GM19452 (cell line): ENCODE data around the gene CAMSAP3.
"Not testable (repeated sequence)": the region's sequence is repeated elsewhere in the genome, so short reads cannot be mapped to it uniquely, and the experiment has no call there.

Experiments
- ATAC-seq: cut with Tn5 transposase; IDR thresholded peaks from one replicate; pipeline ENCODE4 v1.9.1; 2021; ENCODE audit not compliant: unreplicated experiment

Gene CAMSAP3

DNA sequence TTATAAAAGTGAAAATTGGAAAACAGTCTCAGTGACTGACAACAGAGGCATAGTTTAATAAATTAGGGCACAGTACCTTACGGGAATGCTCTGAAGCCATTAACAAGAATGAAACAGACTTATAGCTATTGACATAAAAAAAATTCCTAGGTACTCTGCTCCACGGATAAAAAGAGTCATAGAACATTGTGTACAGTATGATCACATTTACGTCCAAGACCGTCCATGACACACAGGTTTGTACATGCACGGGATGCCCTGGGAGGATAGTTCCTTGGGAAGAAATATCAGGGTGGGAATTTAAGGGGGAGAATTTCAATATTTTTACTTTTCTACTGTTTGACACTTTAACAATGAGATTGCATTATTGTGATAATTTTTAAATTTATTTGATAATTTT, 24.9 kb upstream of the CAMSAP3 start:
- no peak for ATAC-seq

DNA sequence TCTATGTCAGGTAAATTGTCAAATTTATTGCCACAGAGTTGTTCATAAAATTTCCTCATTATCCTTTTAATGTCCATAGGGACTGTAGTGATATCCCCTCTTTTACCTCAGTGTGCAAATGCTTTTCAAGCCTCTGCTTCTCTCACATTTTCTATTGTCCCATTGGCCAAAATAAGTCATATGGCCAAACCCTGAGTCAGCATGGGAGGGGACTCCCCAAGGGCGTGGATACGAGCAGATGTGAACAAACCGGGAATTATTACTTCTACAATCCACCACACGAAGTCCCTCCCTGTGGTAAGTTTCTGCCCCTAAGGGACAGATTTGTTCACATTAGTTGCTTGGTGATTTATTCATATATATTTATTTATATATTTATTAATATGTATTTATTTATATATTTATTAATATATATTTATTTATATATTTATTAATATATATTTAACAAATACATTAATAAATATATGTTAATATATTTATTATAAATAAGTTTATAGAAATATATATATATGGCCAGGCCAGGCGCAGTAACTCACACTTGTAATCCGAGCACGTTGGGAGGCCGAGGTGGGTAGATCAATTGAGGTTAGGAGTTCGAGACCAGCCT, 20.1 kb upstream of the CAMSAP3 start:
- no peak for ATAC-seq

DNA sequence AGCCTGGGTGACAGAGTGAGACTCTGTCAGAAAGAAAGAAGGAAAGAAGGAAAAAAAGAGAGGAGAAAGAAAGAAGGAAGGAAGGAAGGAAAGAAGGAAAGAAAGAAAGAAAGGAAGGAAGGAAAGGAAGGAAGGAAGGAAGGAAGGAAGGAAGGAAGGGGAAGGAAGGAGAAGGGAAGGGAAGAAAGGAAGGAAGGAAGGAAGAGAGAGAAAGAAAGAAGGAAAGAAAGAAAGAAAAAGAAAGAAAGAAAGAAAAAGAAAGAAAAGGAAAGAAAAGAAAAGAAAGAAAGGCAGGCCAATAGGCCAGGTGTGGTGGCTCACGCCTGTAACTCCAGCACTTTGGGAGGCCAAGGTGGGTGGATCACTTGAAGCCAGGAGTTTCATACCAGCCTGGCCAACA, 18.2 kb upstream of the CAMSAP3 start:
- ATAC-seq, result not testable (repeated sequence)

DNA sequence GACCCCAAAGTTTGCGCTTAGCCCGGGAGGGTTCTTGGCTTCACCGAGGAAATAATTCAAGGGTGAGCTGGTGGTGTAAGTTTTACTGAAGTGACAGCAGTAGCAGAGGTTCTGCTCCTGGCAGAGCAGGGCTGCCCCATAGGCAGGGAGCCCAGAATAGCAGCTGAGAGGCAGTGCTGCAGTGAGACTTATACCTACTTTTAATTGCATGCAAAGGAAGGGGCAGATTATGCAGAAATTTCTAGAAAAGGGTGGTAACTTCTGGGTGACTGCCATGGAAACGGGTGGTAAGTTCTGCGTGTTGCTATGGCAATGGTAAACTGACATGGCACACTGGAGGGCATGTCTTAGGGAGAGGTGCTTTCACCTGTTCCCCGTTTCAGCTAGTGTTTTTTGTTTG, 17.5 kb upstream of the CAMSAP3 start:
- ATAC-seq, result no peak

DNA sequence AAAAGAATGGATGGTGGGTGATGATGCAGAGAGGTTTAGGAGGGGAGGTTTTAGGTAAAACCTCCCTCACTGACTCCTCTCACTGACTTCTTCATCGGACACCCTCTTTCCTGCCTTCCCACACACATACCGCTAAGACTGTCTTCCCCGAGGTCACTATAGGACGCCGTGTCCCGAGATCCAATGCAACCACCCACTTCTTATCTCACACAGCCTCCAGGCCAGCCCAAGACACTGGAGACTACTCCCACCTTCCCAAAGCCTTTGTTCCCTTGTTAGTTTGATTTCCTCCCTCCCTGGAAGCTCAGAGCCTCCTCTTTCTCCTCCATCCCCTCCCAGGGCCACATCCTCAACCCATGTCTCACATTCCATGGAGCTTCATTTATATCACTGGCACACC, 16.5 kb upstream of the CAMSAP3 start:
- no peak for ATAC-seq

DNA sequence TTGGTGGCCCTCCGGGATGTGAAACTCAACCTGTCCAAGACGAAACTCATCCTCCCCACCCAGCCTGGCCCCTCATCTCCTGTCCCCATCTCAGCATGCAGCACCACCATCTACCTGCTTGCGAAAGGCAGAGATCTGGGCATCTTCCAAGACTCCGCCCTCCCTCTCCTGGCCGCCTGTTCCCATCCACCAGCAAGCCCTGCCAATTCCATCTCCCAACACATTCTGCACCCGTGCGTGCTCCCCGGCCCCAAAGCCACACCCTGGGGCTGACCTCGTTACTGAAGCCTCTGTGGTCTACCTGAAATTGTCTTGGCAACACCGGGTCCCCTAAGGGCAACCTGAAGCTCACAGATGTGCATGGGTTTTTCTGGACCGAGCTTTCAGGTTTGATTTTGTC, 13.2 kb upstream of the CAMSAP3 start:
- ATAC-seq, result no peak

DNA sequence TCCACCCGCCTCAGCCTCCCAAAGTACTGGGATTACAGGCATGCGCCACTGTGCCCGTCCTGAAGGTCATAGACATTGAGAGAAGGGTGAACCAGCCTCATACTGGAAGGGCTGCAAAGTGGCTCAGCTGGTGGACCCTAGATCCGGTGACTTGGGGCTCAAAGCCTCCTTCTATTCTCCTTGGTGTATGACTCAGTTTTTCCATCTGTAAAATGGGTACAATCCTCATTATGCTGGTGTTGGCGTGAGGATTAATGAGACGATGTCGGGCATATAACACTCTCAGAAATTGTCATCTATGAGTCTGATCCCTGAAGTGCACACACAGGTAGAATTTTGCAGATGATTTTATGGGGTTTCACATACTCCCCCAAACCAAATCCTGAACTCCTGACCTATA, 5.8 kb upstream of the CAMSAP3 start:
- no peak for ATAC-seq

DNA sequence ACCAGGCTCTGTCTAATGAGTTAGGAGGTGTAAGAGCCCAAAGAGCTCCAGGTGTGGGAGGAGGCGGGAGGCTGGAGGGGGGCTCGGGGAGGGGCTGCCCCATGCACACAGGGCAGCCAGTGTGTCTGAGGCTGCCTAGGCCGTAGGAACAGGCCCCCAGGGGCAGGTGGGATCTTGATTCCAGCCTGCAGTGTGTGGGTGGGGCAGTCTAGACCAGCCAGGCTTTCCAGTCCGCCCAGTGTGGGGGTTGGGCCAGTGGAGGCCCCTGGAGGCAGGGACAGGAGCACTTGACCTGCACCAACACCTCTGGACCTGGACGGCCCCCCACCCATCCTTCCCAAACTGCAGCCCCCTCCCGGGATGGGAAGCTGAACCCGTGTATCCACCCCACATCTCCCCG, 5.4 kb upstream of the CAMSAP3 start:
- ATAC-seq, result no peak

DNA sequence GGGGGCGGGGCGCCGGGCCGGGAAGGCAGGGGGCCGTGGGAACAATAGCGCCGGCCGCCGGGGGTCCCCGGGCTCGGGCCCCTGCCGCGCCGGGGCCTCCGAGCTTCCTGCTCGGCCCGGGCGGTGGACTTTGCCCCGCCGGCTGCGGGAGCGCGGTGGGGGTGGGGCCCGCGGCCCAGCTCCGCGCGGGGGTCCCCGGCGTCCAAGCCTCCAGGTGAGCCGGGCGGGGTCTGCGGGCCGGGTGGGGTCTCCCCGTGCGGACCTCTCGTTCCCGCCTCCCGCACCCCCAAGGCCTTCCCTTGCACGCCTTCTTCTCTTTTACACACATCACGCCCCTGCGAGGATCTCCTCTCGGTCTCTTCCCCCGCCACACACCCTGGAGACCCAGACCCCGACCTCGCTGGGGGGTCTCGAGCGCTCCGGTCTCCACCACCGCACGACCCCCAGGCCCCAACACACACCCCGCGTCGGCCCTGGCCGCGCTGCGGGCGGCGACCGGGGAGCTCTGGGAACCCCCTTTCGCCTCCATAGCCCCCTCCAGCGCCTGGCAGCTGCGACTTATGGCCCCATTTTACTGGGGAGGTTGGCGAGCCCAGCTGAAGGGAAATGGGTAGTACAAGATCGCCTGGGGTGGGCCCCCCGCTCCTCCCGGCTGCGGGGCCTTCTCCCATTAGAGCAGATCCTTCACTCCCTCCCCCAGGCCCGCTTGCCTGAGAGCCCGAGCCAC, 711 bp downstream of the CAMSAP3 start:
- no peak for ATAC-seq

DNA sequence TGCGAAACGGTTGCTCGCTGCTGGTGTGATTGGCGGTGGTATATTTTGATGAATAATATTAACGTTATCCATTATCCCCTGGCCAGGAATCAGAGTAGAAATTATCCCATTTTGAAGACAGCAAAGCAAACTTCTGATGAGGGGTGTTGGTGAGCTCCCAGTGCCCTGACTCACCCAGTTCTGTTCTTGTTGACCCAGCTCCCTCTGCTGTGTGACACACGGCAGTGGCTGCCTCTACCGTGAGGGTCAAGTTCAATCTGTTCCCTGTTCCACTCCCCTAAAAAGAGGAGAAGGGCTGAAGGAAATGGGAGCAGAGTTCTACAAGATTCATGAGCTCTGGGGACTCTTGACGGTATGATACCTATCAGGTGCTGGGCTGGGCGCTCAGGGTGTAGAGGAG, 2.0 kb downstream of the CAMSAP3 start:
- ATAC-seq, result no peak

DNA sequence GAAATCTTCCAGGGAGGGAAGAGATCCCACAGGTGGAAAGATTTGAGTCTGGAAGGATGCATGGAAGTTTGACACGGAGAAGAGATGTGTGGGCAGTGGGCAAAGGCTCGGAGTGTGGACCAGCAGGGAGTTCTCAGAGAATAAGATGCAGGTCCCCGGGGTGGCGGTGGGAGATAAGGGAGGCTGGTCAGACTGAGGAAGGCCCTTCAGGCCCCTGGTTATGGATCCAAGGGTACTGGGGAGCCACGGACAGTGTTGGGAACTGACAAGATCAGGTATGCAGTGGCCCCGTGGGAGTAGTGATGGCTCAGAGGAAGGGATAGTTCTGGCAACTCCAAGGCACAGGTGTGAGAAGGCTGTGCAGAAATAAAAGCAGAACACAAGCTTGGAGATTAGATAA, 2.5 kb downstream of the CAMSAP3 start:
- no peak for ATAC-seq

DNA sequence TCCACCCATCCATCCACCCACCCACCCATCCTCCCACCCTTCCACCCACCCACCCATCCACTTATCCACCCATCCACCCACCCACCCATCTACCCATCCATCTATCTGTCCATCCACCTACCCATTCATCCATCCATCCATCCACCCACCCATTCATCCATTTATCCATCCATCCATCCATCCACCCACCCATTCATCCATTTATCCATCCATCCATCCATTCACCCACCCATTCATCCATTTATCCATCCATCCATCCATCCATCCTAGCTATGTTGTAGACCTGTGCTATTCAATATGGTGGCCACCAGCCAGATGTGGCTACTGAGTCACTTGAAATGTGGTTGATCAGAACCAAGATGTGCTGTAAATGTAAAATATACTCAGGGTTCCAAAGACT, 5.1 kb downstream of the CAMSAP3 start:
- ATAC-seq, result no peak

DNA sequence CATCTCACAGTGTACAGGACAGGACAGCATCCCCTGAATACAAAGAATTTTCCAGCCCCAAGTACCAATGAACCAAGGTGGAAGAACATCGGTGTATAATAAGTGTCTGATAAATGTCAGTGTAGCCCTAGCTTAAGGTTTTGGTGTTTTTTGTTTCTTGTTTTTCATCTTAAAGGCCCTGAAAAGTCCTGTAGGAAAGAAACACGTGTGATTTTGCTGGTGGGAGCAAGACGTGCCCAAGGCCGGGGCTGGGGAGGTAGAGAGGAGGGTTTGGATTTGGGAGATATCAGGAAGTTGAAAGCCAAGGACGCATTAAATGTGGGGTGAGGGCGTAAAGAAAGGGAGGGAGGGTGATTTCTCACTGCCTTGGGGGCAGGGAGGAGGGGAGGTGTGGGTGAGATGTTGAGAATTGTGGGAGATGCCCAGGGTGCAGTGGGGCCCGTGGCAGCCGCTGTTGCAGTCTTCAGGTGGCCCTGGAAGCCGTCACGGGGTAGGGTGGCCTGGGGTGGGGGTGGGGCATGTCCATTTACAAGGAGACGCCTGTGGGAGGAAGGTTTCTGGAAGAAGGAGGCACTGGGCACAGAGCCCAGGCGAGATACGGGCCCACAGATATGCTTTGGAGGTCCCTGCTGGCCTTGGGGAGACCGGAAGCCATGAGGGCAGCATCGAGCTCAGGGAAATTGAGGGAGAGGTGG, 6.7 kb downstream of the CAMSAP3 start:
- no peak for ATAC-seq

DNA sequence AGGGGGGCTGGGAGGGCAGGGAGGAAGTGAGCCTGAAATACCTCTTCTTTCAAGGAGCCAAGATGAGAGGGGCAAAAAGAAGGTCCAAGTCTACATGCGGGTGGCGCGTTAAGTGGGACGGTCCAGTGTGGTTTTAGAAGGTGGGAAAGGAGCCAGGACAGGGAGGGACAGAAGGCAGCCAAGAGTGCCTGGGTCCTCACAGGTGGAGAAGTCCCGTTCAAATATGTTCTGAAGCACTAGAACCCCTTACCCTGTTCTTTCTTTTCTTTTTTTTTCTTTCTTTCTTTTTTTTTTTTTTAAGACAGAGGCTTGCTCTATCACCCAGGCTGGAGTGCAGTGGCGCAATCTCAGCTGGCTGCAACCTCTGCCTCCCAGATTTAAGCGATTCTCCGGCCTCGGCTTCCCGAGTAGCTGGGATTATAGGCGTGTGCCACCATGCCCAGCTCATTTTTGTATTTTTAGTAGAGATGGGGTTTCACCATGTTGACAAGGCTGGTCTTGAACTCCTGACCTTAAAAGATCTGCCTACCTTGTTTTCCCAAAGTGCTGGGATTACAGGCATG, 7.4 kb downstream of the CAMSAP3 start:
- no peak for ATAC-seq

DNA sequence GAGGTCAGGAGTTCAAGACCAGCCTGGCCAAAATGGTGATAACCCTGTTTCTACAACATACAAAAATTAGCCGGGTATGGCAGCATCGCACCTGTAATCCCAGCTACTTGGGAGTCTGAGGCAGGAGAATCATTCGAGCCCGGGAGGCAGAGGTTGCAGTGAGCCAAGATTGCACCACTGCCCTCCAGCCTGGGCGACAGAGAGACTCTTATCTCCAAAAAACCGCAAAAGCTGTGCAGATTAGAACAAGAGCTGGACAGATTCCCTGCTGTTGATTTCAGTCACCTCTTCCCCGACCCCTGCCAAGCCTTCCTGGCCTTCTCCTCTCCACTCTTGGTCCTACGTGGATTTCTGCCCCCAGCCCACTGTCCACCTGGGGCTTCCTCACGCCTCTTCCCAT, 8.3 kb downstream of the CAMSAP3 start:
- no peak for ATAC-seq

DNA sequence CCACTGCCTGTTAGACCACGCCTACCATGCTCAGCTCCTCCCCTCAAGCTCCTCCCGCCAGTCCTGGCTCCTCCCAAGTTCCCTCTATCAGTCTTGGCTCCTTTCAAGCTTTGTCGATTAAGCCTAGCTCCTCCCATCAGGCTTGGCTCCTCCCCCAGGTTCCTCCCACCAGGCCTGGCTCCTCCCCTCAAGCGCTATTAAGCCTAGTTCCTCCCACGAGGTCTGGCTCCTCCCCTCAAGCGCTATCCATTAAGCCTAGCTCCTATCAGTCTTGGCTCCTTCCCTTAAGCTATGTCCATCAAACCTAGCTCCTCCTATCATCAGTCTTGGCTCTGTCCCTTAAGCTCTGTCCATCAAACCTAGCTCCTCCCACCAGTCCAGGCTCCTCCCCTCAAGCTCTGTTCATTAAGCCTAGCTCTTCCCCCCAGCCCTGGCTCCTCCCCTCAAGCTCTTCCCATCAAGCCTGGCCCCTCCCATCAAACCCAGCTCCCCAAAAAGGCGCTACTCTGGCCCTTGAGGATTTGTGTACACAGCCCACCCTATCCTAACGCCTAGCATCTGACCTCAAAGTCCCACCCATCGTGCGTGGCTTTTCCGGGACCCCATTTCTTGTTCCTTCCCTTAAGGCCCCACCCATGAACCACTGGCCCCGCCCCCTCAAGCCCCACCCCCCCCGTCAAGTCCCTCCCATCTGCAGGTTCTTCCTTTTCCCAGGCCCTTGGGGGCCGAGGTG, 10.0 kb downstream of the CAMSAP3 start:
- no peak for ATAC-seq

DNA sequence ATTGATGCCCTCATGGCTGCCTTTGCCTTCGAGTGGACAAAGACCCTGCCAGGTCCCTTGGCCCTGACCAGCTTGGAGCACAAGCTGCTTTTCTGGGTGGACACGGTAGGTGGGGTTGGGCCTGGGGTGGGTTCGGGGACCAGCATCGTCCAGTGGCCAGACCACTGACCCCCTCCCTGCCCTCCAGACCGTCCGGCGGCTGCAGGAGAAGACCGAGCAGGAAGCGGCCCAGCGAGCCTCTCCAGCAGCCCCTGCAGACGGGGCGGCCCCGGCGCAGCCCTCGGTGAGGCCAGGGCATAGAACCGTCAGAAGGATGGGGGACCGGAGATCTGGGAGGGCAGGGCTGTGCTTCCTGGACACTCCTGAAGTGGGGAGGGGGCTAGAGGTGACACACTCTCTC, 10.6 kb downstream of the CAMSAP3 start:
- no peak for ATAC-seq

DNA sequence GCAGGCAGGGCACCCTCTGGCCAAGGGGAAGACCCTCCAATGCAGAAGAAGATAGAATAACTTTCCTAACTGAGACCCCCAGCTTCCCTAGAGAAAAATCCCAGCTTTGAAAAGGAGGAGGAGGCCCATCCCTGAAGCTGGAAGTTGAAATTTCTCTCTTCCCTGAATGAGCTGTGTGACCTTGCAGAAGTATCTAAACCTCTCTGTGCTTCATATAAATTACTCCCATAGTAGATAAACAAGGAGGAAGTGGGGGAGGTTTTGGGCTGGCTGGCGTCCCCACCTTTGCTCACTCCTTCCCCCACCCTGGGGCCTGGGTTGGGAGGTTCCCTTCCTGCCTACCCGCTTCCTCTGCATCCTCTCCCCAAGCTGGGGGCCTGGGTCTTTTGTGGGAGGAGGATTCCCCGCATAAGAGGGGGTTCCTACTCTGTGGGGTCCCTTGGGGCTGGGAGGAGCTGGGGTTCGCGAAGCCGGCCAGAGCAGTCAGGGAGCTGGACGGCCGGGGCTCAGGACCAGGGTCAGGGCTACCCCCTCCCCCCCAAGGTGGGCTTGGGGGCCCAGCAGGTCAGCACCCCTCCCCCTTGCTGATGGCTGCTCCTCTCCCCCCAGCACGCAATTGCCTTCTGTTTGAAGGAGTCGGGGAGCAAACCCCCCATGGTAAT, 11.7 kb downstream of the CAMSAP3 start:
- no peak for ATAC-seq

DNA sequence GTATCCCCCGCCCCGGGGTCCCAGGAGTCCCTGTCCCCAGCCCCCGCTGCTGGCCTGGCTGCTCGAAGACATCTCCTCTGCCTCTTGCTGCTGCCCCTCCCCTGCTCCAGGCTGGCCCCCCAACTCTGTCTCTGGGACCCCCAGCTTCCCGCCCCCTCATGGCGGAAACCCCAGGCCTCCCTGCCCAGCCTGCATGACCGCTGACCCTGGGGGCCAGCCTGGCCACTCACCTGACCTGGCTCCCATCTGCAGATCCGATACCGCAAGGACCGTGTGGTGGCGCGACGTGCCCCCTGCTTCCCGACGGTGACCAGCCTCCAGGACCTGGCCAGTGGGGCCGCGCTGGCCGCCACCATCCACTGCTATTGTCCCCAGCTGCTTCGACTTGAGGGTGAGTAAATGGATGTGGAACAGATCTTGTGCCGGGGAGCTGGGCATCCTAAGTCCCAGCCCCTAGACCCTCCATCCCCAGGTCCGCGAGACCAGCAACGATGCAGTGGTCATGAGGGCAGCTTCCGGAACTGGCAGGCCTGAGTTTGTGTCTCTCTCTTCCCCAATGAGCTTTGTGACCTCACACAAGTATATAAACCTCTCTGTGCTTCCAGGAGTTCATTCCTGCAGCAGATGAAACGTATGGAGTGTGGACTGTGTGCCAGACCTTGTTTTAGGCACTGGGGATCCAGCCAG, 12.4 kb downstream of the CAMSAP3 start:
- no peak for ATAC-seq

DNA sequence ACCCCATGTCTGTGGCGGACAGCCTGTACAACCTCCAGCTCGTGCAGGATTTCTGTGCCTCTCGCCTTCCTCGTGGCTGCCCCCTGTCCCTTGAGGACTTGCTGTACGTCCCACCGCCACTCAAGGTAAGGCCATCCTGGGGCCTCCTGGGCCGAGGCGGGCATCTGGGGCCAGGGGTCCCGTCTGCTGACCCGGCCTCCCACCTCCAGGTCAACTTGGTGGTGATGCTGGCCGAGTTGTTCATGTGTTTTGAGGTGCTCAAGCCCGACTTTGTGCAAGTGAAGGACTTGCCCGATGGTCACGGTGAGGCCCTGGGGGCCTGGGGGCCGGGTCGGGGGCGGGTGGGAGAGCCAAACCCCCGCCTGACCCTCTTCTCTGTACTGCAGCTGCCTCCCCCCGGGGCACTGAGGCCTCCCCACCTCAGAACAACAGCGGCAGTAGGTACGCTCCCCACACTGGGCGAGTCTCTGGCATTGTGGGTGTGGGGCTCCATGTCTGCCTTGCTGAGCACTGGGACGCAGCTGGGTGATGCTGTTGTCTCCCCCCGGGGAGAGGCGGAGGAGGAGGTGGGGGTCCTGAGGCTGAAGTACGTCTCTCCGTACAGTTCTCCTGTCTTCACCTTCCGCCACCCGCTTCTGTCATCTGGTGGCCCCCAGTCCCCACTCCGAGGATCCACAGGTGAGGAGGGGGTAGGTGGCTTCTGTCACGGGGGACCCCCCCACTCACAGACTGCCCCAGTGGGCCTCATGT, 15.0 kb downstream of the CAMSAP3 start:
- ATAC-seq, result no peak
